GM18951 (cell line): ENCODE measurements around the gene BEAN1.

ENCODE experiments used
- POLR2A ChIP-seq: IDR thresholded peaks from 4 replicates; pipeline ENCODE4 v1.6.1; 2011; ENCODE audit warnings: mild to moderate bottlenecking; ENCODE audit not compliant: insufficient read length, insufficient read depth; ENCODE audit errors: extremely low read depth
- in situ Hi-C: fragments of 300-500 bp; cut with MboI; formaldehyde crosslinking; loops from one replicate; pipeline ENCODE4 v1.12.0; 2022; ENCODE audit warnings: low sequenced_read_pairs, mixed read lengths, inconsistent platforms; ENCODE audit not compliant: unreplicated experiment

The BEAN1 gene

DNA sequence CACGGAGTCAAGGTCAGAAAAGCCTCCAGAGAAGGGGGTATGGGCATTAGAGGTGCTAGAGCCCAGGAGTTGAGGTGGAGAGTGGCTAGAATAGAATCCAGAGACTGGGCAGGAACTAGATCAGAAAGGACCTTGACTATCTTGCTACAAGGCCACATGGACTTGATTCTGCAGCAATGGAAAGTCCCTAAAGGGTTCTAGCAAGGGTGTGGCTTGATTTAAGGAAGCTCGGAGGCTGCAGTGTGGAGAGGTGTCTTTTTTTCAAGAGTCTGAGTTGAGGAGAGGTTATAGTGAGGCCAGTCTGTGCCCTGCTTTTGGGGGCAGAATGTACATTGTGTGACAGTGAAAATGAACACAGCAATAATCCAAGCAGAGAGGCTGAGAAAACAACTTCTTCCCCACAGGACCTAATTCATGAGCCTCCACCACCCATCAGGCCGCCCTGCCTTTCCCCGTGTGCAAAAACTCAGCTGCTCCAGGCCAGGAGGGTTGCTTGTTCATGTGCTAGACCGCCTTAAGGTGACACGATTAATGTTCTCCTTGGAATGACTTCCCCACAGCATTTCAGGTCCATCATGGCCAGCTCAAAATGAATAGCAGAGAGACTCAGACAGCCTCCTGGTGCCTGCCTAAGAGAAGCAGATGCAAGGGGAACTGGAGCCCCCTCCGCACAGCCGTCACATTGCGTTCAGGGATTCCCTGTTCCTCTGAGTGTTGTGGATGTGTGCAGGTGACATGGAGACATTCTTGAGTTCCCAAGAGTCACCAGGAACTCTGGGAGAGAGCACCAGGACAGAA is 8.7 kb upstream of the BEAN1 start:
- in situ Hi-C loops = loop anchor here (10.0 to 25.0 kb wide), 2 partner anchors 176 to 444 kb away; no protein-coding TSS in a partner anchor
- TF ChIP-seq POLR2A = no peak

DNA sequence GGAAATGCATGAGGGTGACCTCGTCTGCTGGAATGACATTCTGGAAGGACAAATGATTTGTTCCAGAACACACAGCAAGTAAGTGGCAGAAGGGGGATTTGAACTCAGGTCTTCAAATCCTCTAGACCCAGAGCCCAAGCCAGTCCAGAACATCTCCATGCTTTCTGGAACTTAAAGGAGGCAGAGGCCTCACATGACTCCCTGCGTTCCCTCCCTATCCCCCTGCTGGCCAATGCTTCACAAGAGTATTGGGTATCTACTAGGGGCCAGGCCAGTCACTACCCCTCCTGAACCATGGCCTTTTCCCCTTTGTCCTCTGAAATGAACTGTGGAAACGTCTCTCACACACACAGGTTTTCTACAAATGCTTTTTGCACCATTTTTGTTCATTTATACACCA is 7.6 kb upstream of the BEAN1 start:
- in situ Hi-C loops = loop anchor here (10.0 to 25.0 kb wide), 2 partner anchors 175 to 443 kb away; no protein-coding TSS in a partner anchor
- no peak for TF ChIP-seq POLR2A

DNA sequence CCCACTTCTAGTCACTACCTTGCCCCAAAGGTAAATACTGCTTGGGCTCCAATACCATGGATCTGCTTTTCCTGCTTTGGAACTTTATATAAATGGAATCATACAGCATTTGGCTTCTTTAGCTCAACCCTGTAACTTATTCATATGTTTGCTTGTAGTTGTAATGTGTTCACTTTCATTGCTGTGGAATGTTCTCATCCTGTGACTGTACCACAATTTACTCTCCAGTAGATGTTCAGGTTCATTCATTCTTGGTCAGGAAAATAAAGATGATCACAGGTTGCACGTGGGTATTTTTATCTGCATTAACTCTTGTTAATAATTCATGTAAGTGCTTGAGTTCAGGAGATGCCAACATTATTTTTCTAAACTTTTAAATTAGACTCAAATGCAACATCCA is 6.7 kb upstream of the BEAN1 start:
- no peak for TF ChIP-seq POLR2A

DNA sequence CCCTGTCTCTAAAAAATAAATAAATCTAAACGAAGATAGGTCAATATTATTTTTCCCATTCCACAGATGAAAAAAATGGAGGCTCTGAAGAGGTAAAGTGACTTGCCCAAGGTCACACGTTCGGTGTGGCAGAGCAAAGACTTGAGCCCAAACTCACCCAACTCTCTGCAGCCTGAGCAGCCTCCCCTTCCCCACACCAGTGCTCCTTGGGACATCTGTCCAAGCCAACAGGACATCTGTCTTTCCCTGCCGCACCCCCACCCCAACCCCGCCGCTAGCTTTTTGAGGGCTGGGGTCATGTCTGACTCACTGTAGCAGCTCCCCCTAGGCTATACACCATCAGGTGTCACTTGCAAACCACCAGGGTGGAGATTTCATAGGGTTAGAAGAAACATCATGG is 5.2 kb upstream of the BEAN1 start:
- TF ChIP-seq POLR2A = no peak
- in situ Hi-C loops = loop anchor here (25.0 kb wide), 1 partner anchor 440 kb away; no protein-coding TSS in a partner anchor

More for the DNA sequence above, 6.7 kb upstream of the BEAN1 start:
- in situ Hi-C loops = loop anchor here (25.0 kb wide), 1 partner anchor 442 kb away; no protein-coding TSS in a partner anchor

DNA sequence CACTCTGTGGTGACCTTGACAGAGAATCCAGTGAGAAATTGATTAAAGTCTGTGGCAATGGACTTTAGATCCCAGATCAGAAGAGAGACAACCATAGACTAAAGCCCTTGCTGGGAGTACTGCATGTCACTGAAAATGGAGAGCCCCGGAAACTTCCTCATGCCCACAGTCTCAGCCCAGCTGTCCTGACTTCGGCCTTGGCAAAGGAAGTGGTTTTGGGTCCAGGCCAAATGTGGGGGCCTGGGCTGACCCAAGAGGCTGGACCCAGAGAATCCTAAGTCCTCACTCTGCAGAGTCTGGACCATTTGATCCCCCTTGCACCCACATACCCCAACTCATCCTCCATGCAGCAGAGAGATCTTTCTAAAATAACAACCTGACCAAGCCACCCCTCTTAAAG is 4.7 kb upstream of the BEAN1 start:
- in situ Hi-C loops = loop anchor here (25.0 kb wide), 1 partner anchor 440 kb away; no protein-coding TSS in a partner anchor
- no peak for TF ChIP-seq POLR2A

DNA sequence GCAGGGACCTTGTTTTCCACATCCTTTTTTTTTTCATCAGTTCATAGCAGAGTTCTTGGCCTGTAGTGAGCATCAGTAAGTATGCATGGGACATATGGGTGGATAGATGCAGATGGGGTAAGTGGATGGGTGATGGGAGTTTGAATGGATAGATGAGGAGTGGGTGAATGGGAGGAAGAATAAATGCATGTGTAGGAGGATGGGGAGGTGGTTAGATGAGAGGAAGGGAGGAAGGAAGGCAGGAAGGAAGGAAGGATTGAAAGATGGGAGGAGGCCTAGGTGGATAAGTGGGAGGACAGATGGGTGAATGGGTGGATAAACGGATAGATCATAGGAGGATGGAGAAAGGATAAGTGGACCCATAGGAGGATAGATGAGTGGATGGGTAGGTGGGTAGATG is 3.9 kb upstream of the BEAN1 start:
- in situ Hi-C loops = loop anchor here (25.0 kb wide), 1 partner anchor 439 kb away; no protein-coding TSS in a partner anchor
- no peak for TF ChIP-seq POLR2A

DNA sequence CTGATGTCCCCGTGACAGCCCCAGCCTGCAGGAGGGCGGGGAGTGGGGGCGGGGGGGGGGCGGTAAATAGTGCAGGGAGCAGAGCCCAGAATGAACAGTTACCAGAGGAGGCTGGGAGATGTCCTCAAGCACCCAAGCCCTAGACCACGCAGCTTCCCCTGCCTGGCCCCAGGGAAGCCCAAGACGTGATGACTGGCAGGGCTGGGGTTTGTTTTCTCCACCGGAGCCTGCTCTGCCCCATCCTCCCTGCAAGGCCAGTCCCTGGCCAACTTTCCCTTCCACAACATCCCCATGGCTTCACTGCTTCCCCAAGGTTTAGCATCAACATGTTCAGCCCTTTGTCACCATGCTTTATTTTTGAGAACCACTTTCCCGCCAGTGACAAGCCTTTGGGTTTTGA is 1.4 kb upstream of the BEAN1 start:
- TF ChIP-seq POLR2A = no peak

DNA sequence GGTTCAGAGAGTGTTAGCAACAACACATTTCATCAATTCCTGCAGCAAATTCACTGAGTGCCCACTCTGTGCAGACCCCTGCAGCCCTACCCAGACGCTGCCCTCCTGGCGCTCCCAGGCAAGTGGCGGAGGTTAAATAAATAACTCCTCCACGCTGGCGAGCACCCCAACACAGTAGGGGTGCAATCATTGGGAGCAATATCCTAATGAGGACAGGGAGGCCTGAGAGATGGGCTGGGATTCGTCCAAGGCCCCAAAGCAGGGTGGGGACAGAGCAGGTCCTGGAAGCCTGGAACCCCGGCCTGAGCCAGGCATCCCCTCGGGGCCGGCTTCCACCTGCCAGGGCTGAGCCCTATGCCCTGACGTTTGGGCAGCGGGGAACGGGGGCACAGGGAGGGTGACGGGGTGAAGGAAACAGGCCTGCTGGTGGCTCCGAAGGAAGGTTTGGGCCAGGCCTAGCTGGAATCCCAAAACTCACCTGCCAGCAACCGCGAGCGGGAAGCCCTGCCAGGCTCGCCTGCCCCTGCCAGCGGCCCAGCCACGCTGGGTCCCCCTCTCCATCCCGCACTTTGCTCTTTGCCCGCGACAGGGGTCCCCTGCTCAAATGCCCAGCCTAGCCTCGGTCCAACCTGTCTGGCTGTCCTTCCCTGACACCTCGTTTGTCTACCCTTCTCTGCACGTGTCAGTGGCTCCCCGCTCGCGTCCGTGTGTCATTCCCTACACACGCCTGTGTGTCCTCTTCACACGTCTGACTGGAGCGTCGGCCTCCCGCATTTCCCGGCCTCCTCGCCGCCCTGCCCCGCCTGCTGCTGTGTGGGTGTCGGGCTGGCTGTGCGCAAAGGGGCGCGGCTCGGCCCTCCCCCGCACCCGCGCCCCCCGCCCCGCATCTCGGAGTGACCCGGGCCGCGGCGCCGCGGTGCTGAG is 721 bp upstream of the BEAN1 start:
- no peak for TF ChIP-seq POLR2A
- in situ Hi-C loops = no loop called here

More for the DNA sequence above, 1.4 kb upstream of the BEAN1 start:
- in situ Hi-C loops = no loop called here

DNA sequence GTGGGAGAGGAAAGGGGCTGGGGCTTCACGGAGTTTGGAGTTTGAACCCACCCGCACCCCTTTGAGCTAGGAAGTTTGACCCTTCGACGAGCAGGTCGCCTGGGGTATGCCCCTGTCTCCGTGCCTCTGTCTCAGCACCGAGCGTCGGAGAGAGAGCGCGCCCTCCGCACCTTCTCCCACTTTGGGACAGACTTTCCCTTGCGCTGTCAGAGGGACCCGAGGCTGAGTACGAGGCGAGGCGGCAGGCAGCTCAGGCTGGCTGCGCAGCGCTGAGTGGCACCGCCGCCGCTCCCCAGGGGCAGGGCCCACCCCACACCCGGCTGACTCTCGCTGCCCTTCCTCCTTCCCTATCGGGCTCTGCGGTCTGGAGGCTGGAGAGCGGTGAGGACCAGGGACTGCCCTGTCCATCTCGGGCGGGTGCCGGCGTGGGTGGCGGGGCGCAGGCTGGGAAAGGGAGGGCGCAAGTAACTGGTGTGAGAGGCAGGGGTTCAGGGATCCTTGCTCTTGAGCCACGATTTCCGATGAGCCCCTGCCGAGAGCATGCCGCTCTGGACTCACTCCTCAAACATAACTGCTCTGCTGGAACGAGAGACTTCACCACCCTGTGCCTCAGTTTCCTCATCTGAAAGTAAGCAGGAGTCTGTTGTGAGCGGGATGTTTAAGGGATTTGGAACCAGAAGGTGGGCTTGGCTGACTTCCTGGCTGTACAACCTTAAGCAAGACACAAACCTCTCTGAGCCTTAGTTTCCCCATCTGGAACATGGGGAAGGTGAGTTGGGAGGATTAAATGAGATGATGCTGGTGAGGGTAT is 981 bp downstream of the BEAN1 start:
- no peak for TF ChIP-seq POLR2A
- in situ Hi-C loops = no loop called here

DNA sequence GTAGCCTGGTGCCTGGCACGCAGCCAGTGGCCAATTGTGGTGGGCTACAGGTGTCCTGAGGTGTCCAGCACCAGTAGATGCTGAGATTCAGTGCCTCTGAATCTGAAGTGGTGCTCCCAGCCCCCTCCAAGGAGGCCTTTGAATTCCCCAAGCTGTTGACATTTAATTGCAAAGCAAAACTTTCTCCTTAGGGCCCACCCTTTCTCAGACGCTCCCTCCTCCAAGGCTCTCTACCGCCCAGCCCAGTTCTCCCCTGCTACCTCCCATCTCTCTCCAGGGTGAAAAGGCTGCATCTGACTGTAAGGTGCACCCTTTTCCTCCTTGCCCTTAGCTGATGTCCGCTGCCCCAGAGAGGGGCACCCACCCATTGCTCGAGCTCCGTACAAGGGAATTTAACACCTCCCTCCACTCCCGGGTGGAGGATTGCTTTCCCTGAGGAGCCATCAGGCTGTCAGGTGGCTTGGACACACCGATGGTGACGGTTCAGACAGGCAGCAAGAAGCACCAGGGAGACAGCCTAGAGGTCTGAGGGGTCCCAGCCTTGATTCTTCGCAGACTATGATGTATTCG is 1.7 kb downstream of the BEAN1 start:
- TF ChIP-seq POLR2A = no peak
- in situ Hi-C loops = no loop called here

DNA sequence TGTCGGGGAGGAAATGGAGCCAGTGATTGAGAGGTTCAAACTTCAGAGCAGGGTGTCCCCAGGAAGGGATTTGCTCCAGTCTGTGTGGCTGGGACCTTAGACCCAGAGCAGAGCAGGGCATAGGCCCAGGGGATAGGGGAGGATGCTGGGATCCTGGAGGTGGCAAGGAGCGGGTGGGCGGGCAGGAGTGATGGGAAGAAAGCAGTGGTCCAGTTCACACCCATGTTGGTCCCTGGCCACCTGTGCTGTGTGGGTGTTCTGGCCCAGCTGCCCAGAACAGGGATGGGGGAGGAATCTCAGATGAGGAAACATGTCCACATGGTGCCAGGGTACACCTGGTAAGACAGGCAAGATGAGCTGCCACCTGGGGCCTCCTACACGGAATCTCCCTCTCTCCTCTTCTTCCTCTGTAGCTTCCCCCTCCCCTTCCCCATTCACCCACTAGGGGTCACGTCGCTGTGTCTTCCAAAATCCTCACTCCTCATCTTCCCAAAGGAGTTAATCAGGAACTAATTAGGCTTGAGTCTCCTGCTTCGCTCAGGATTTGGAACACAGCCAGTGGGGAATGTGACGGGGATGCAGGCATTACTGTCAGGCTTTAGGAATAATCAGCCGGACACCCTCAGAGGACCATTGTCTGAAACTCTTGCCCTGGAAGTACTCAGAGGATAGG is 2.3 kb downstream of the BEAN1 start:
- in situ Hi-C loops = no loop called here
- no peak for TF ChIP-seq POLR2A

DNA sequence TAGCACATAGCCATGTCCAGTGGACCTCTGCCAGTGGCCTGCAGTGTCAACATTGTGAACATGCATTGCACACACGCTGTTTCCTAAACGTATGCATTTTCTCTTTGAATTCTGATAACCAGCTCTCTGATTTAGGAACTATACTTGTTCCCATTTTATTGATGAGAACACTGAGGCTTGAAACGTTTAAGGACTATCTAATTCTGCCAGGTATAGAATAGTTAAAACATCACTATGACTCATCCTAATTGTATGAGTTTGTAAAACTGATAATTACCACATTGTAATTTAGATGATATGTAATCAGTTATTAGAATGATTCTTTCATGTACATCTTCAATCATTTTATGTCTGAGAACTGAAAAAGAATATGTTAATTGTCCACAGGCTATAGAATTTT is 3.1 kb downstream of the BEAN1 start:
- no peak for TF ChIP-seq POLR2A
- in situ Hi-C loops = no loop called here

DNA sequence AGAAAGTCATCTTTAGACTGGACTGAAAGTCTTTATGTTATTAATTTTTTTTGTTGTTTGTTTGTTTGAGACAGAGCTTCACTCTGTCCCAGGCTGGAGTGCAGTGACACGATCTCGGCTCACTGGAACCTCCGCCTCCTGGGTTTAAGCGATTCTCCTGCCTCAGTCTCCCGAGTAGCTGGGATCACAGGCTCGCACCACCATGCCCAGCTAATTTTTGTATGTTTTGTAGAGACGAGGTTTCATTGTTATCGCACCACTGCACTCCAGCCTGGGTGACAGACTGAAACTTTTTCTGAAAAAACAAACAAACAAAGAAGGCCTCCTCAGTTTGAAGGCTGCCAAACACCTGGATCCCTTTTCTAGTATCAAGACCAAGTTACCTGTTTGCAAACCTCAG is 4.7 kb downstream of the BEAN1 start:
- in situ Hi-C loops = no loop called here
- TF ChIP-seq POLR2A = no peak
